ENCODE data around the gene NAA80.
"Not testable (repeated sequence)": the region's sequence is repeated elsewhere in the genome, so short reads cannot be mapped to it uniquely, and the experiment has no call there.

DNA sequence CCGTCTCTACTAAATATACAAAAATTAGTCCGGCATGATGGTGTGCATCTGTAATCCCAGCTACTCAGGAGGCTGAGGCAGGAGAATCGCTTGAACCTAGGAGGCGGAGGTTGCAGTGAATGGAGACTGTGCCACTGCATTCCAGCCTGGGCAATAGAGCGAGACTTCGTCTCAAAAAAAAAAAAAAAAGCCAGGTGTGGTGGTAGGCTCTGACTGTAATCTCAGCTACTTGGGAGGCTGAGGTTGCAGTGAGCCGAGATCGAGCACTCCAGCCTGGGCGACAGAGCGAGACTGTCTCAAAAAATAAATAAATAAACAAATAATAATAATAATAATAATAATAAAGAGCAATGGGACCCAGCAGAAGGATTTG lies 26.7 kb downstream of the NAA80 start:
- TF ChIP-seq EZH2phosphoT487 (IDR thresholded peaks at IDR 0.05; ENCODE audit: borderline replicate concordance, low read depth); CTCF (IDR thresholded peaks at IDR 0.05); NRF1 (IDR thresholded peaks at IDR 0.05; ENCODE audit: low read depth, low read length); TAF1 (IDR thresholded peaks at IDR 0.05; ENCODE audit: borderline replicate concordance, low read depth, low read length); POLR2AphosphoS5 (IDR thresholded peaks at IDR 0.05; ENCODE audit: low read depth, low read length); JUND (IDR thresholded peaks at IDR 0.05); TCF12 (IDR thresholded peaks at IDR 0.05); MXI1 (IDR thresholded peaks at IDR 0.05; ENCODE audit: low read depth, low read length); RAD21 (IDR thresholded peaks at IDR 0.05; ENCODE audit: low read length); FOXM1 (IDR thresholded peaks at IDR 0.05; ENCODE audit: low read depth): not testable (repeated sequence)
- TF ChIP-seq, protein P1, sequence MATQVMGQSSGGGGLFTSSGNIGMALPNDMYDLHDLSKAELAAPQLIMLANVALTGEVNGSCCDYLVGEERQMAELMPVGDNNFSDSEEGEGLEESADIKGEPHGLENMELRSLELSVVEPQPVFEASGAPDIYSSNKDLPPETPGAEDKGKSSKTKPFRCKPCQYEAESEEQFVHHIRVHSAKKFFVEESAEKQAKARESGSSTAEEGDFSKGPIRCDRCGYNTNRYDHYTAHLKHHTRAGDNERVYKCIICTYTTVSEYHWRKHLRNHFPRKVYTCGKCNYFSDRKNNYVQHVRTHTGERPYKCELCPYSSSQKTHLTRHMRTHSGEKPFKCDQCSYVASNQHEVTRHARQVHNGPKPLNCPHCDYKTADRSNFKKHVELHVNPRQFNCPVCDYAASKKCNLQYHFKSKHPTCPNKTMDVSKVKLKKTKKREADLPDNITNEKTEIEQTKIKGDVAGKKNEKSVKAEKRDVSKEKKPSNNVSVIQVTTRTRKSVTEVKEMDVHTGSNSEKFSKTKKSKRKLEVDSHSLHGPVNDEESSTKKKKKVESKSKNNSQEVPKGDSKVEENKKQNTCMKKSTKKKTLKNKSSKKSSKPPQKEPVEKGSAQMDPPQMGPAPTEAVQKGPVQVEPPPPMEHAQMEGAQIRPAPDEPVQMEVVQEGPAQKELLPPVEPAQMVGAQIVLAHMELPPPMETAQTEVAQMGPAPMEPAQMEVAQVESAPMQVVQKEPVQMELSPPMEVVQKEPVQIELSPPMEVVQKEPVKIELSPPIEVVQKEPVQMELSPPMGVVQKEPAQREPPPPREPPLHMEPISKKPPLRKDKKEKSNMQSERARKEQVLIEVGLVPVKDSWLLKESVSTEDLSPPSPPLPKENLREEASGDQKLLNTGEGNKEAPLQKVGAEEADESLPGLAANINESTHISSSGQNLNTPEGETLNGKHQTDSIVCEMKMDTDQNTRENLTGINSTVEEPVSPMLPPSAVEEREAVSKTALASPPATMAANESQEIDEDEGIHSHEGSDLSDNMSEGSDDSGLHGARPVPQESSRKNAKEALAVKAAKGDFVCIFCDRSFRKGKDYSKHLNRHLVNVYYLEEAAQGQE (IDR thresholded peaks at IDR 0.05; ENCODE audit: low read depth, low read length), result not testable (repeated sequence)
- TF ChIP-seq, protein P2, sequence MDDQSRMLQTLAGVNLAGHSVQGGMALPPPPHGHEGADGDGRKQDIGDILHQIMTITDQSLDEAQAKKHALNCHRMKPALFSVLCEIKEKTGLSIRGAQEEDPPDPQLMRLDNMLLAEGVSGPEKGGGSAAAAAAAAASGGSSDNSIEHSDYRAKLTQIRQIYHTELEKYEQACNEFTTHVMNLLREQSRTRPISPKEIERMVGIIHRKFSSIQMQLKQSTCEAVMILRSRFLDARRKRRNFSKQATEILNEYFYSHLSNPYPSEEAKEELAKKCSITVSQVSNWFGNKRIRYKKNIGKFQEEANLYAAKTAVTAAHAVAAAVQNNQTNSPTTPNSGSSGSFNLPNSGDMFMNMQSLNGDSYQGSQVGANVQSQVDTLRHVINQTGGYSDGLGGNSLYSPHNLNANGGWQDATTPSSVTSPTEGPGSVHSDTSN (IDR thresholded peaks at IDR 0.05), result not testable (repeated sequence)

All from SK-N-SH (cell line).